Hepatocyte (in vitro differentiated cells): ENCODE results near the gene CUBN. TPM values are rescaled to one million over a fixed set of nuclear protein-coding genes. Genes with fewer than 3 reads are reported as not detected.

Source experiments
- DNase-seq: peaks from one replicate; pipeline ENCODE4 v3.0.0-alpha.2; 2016; ENCODE audit warnings: low spot score
- H2AFZ ChIP-seq: fragments of 200-600 bp; sonication (generic); 2 replicates; pipeline ENCODE4 v1.6.0; 2016; ENCODE audit warnings: antibody characterized with exemption, mild to moderate bottlenecking
- H3K27ac ChIP-seq: fragments of 200-600 bp; sonication (generic); 2 replicates; pipeline ENCODE4 v1.5.1; 2016; ENCODE audit warnings: mild to moderate bottlenecking
- H3K27me3 ChIP-seq: fragments of 200-600 bp; sonication (generic); 2 replicates; pipeline ENCODE4 v1.6.1; 2016
- H3K36me3 ChIP-seq: fragments of 200-600 bp; sonication (generic); replicated peaks from 2 replicates; pipeline ENCODE4 v1.5.1; 2016; ENCODE audit warnings: low read depth; ENCODE audit not compliant: insufficient read depth
- H3K4me1 ChIP-seq: fragments of 200-600 bp; sonication (generic); 2 replicates; pipeline ENCODE4 v1.5.1; 2016; ENCODE audit warnings: mild to moderate bottlenecking, moderate library complexity; ENCODE audit not compliant: insufficient read depth
- H3K4me2 ChIP-seq: fragments of 200-600 bp; sonication (generic); 2 replicates; pipeline ENCODE4 v1.6.0; 2016
- H3K4me3 ChIP-seq: fragments of 200-600 bp; sonication (generic); 2 replicates; pipeline ENCODE4 v1.5.1; 2016; ENCODE audit warnings: mild to moderate bottlenecking
- H3K79me2 ChIP-seq: fragments of 200-600 bp; sonication (generic); 2 replicates; pipeline ENCODE4 v1.6.0; 2017; ENCODE audit warnings: mild to moderate bottlenecking
- H3K9me2 ChIP-seq: fragments of 200-600 bp; sonication (generic); replicated peaks from 2 replicates; pipeline ENCODE4 v1.6.0; 2017; ENCODE audit warnings: mild to moderate bottlenecking; ENCODE audit not compliant: insufficient read depth
- H3K9me3 ChIP-seq: fragments of 200-600 bp; sonication (generic); 2 replicates; pipeline ENCODE4 v1.5.1; 2016; ENCODE audit warnings: low read depth, mild to moderate bottlenecking
- H4K20me1 ChIP-seq: fragments of 200-600 bp; sonication (generic); 2 replicates; pipeline ENCODE4 v1.6.0; 2016; ENCODE audit warnings: mild to moderate bottlenecking; ENCODE audit not compliant: insufficient read depth, poor library complexity, severe bottlenecking
- CTCF ChIP-seq: fragments of 200-600 bp; sonication (generic); IDR thresholded peaks from 2 replicates; pipeline ENCODE4 v1.5.1; 2016; ENCODE audit warnings: antibody characterized with exemption, mild to moderate bottlenecking; ENCODE audit not compliant: poor library complexity
- EZH2 ChIP-seq: fragments of 200-600 bp; sonication (generic); IDR thresholded peaks from 2 replicates; pipeline ENCODE4 v1.6.1; 2016; ENCODE audit warnings: antibody characterized with exemption, mild to moderate bottlenecking, borderline replicate concordance
- EZH2phosphoT487 ChIP-seq: fragments of 200-600 bp; sonication (generic); IDR thresholded peaks from one replicate; pipeline ENCODE4 v1.6.1; 2018; ENCODE audit warnings: antibody characterized with exemption, mild to moderate bottlenecking, low read depth, moderate library complexity; ENCODE audit not compliant: unreplicated experiment, severe bottlenecking
- WGBS: methylation state at CpG from one replicate; pipeline ENCODE4 v1.1.6; 2016; ENCODE audit warnings: low lambda C conversion rate; ENCODE audit errors: missing lambda C conversion rate; 5-methylcytosine and 5-hydroxymethylcytosine counted together
- polyA plus RNA-seq: library from polyadenylated mRNA; unstranded; fragments of >200 nt; fragmentation: Nextera tagmentation; extraction: Ambion mirVana; gene quantifications from 2 replicates; pipeline ENCODE4 v1.2.1, GENCODE V29; 2016
- total RNA-seq: library from RNA; depleted of rRNA; stranded (reverse); fragments of >200 nt; gene quantifications from 2 replicates; pipeline ENCODE4 v1.2.3, GENCODE V29; 2014

CUBN gene
- total and polyA plus RNA-seq, 2 experiments from 2014 or later = 2.0 to 10.6 TPM

GRCh38 chr10:17176091-17176490, 46.5 kb upstream of the CUBN start:
- Histone ChIP-seq H3K4me3 (no peak overlapping the region), H3K79me2 (no peaks in the 10 kb centered on the region), H3K9me2 (no peaks in the 10 kb centered on the region), H3K4me1 (no peaks in the 10 kb centered on the region), H3K27me3 (no peaks in the 10 kb centered on the region), H2AFZ (no peak overlapping the region), H3K4me2 (no peak overlapping the region), H3K36me3 (no peaks in the 10 kb centered on the region), H3K9me3 (no peaks in the 10 kb centered on the region), H4K20me1 (no peaks in the 10 kb centered on the region), H3K27ac (no peak overlapping the region)
- DNase-seq = no peak
- TF ChIP-seq CTCF (no peak), EZH2 (no peak)

GRCh38 chr10:17175551-17175950, 45.9 kb upstream of the CUBN start:
- WGBS = 81% methylated on average over 4 of the region's 4 CpGs
- no peak overlapping the region for H3K27ac ChIP-seq
- no peak overlapping the region for H2AFZ ChIP-seq
- H3K27me3 ChIP-seq = no peaks in the 10 kb centered on the region
- no peaks in the 10 kb centered on the region for H3K9me3 ChIP-seq
- no peaks in the 10 kb centered on the region for H3K9me2 ChIP-seq
- no peaks in the 10 kb centered on the region for H3K4me1 ChIP-seq
- no peaks in the 10 kb centered on the region for H4K20me1 ChIP-seq
- TF ChIP-seq EZH2phosphoT487 (no peak), CTCF (no peak), EZH2 (no peak)
- H3K79me2 ChIP-seq = no peaks in the 10 kb centered on the region
- H3K4me3 ChIP-seq = no peak overlapping the region
- no peak for DNase-seq
- H3K4me2 ChIP-seq = no peak overlapping the region
- H3K36me3 ChIP-seq = no peaks in the 10 kb centered on the region

- H4K20me1 ChIP-seq = no peaks in the 10 kb centered on the region
- TF ChIP-seq CTCF = no peak
- TF ChIP-seq EZH2 = no peak
- TF ChIP-seq EZH2phosphoT487 = no peak
- H2AFZ ChIP-seq = no peak overlapping the region
- H3K36me3 ChIP-seq = no peaks in the 10 kb centered on the region
- H3K4me3 ChIP-seq = no peak overlapping the region
- H3K4me2 ChIP-seq = no peak overlapping the region
- no peaks in the 10 kb centered on the region for H3K27me3 ChIP-seq
- H3K27ac ChIP-seq = no peak overlapping the region
- no peaks in the 10 kb centered on the region for H3K79me2 ChIP-seq
- no peaks in the 10 kb centered on the region for H3K9me2 ChIP-seq
- H3K9me3 ChIP-seq = no peaks in the 10 kb centered on the region
- no peaks in the 10 kb centered on the region for H3K4me1 ChIP-seq
- no peak for DNase-seq
Observed at GRCh38 chr10:17174626-17175025, 45.0 kb upstream of the CUBN start.

- 76% methylated on average over 4 of the region's 4 CpGs for WGBS
- Histone ChIP-seq H3K27ac (peak overlapping the region; percentile 31), H3K36me3 (no peaks in the 10 kb centered on the region), H3K27me3 (no peaks in the 10 kb centered on the region), H3K79me2 (no peaks in the 10 kb centered on the region), H4K20me1 (no peaks in the 10 kb centered on the region), H3K9me2 (no peaks in the 10 kb centered on the region), H3K4me2 (no peak overlapping the region), H3K4me3 (no peak overlapping the region), H3K4me1 (no peaks in the 10 kb centered on the region), H2AFZ (no peak overlapping the region), H3K9me3 (no peaks in the 10 kb centered on the region)
- no peak for DNase-seq
- TF ChIP-seq CTCF = no peak
- TF ChIP-seq EZH2phosphoT487 = no peak
- TF ChIP-seq EZH2 = no peak
Observed at GRCh38 chr10:17171141-17171641, 41.6 kb upstream of the CUBN start.
